GM12873 (cell line): Measurements from ENCODE around the gene CPOX.
A peak's percentile ranks its signal among the peaks of the same experiment; 100 is the strongest.

Experiments used
- CTCF ChIP-seq: IDR thresholded peaks from 2 replicates; pipeline ENCODE4 v1.5.1; 2012; ENCODE audit warnings: low read depth, mild to moderate bottlenecking, moderate library complexity, low read length, control low read depth; ENCODE audit not compliant: insufficient read depth; ENCODE audit errors: missing control alignments

Gene CPOX

GRCh38 chr3:98580401-98581386 is 12.7 kb downstream of the CPOX start:
- TF ChIP-seq CTCF, result no peak

GRCh38 chr3:98577178-98577895 is 16.1 kb downstream of the CPOX start:
- TF ChIP-seq CTCF, result no peak

GRCh38 chr3:98574132-98574531 is 19.3 kb downstream of the CPOX start:
- TF ChIP-seq CTCF, result no peak

GRCh38 chr3:98573181-98573728 is 20.2 kb downstream of the CPOX start:
- TF ChIP-seq CTCF, result peak; percentile 40

GRCh38 chr3:98568402-98568801 is 25.0 kb downstream of the CPOX start:
- TF ChIP-seq CTCF, result no peak

- TF ChIP-seq CTCF, result no peak
Observed at GRCh38 chr3:98567666-98568270, 25.6 kb downstream of the CPOX start.
